Body of pancreas (tissue), 4 donors: ENCODE results near the gene C19orf81.

Experiments used
- CTCF ChIP-seq, 7 experiments: fragments of 450-650 bp in 4 of 7; fragments of 200-600 bp in 3 of 7; sonication (generic) in 3 of 7; IDR thresholded peaks; one replicate each; pipeline ENCODE4 v1.5.1; 2016 to 2019; ENCODE audit warnings: antibody characterized with exemption in 7 of 7
- POLR2A ChIP-seq, 3 donors: fragments of 450-650 bp; IDR thresholded peaks; one replicate each; pipeline ENCODE4 v1.6.1; 2016; ENCODE audit warnings: antibody characterized with exemption in 3 of 3, mild to moderate bottlenecking in 2 of 3

GRCh38 chr19:50667177-50667758 lies 18.0 kb downstream of the C19orf81 start:
- no peak for TF ChIP-seq CTCF (IDR thresholded peaks at IDR 0.05)
- TF ChIP-seq POLR2A (IDR thresholded peaks at IDR 0.05) = no peak
